NT2/D1 (cell line): ENCODE data around the gene CYP4X1.

ENCODE experiments used
- SUZ12 ChIP-seq: IDR thresholded peaks from 2 replicates; pipeline ENCODE4 v1.6.1; 2011; ENCODE audit not compliant: insufficient read length, insufficient read depth; ENCODE audit errors: extremely low read depth
- YY1 ChIP-seq: IDR thresholded peaks from 2 replicates; pipeline ENCODE4 v1.6.1; 2011; ENCODE audit not compliant: insufficient read length, insufficient read depth
- ZNF274 ChIP-seq: IDR thresholded peaks from 2 replicates; pipeline ENCODE4 v1.6.1; 2011; ENCODE audit warnings: mild to moderate bottlenecking, low read depth, low read length

DNA sequence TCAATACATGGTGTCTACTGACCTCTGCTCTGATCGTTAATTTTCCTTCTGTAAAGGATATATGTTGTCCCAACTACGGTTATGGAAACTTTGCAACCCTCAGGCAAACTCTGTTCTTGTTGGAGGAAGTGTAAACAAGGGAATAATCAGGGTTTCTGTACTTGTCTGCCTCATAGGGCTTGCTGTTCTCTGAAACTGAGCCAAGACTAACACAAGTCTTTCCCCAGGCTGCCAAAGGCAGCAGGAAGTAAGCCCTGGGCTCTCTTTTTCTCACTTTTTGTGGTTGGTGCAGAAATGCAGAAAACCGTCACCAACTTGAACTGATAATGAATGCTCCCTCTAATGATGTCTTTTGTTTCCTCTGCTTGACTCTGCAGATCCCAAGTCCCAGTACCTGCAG is 7.6 kb downstream of the CYP4X1 start:
- no peak for TF ChIP-seq YY1
- no peak for TF ChIP-seq ZNF274
- no peak for TF ChIP-seq SUZ12
